Endometrial microvascular endothelial cells (primary cell): ENCODE measurements around the gene SEPTIN8. TPM values are rescaled to one million over a fixed set of nuclear protein-coding genes. Genes with fewer than 3 reads are reported as not detected.

Experiments used
- in situ Hi-C: cut with HindIII; loops from 2 replicates; pipeline ENCODE4 v1.10.0; 2017; ENCODE audit warnings: low sequenced_read_pairs, low pct_unique_long_range_greater_than_20kb; ENCODE audit errors: inconsistent ontology term
- total RNA-seq: library from RNA; depleted of rRNA; stranded (reverse); fragments of >200 nt; gene quantifications from one replicate; pipeline ENCODE4 v1.2.3, GENCODE V29; 2015; ENCODE audit errors: inconsistent ontology term

The SEPTIN8 gene
- total RNA-seq, 1 donor from 2014 or later: 61.0 TPM

GRCh38 chr5:132736853-132737833 is 39.9 kb downstream of the SEPTIN8 start, which contains the start of gene KIF3A:
Gene KIF3A (minus strand): TSS chr5:132737546. CDS start chr5:132737419, 127 bp downstream.
- in situ Hi-C loops: no loop called here

- in situ Hi-C loops: no loop called here
These were observed 42.4 kb downstream of the SEPTIN8 start for GRCh38 chr5:132734687-132735086.

GRCh38 chr5:132733499-132734148 is 43.4 kb downstream of the SEPTIN8 start:
- in situ Hi-C loops: no loop called here

- in situ Hi-C loops: no loop called here
These were observed 47.1 kb downstream of the SEPTIN8 start for GRCh38 chr5:132729896-132730295.

GRCh38 chr5:132725745-132726144 is 51.3 kb downstream of the SEPTIN8 start:
- in situ Hi-C loops: no loop called here

GRCh38 chr5:132718544-132719312 is 58.3 kb downstream of the SEPTIN8 start:
- in situ Hi-C loops: no loop called here

GRCh38 chr5:132714456-132715307 is 62.4 kb downstream of the SEPTIN8 start:
- in situ Hi-C loops: no loop called here

GRCh38 chr5:132708645-132709044 is 68.4 kb downstream of the SEPTIN8 start:
- in situ Hi-C loops: no loop called here

- in situ Hi-C loops: no loop called here
These were observed 72.2 kb downstream of the SEPTIN8 start for GRCh38 chr5:132704875-132705274.

Other genes starting within 250 kb of the SEPTIN8 start
- gene IL5, start 233.7 kb downstream of the SEPTIN8 start, total RNA-seq: not detected
- gene RAD50, start 220.3 kb downstream of the SEPTIN8 start, total RNA-seq: 10.5 TPM
- gene IL13, start 119.1 kb downstream of the SEPTIN8 start, total RNA-seq: not detected
- not detected for gene IL4, start 103.2 kb downstream of the SEPTIN8 start, total RNA-seq
- gene KIF3A, start 39.7 kb downstream of the SEPTIN8 start, total RNA-seq: 8.0 TPM
- gene CCNI2, start 29.8 kb downstream of the SEPTIN8 start, total RNA-seq: not detected
- gene SOWAHA, start 36.1 kb upstream of the SEPTIN8 start, total RNA-seq: not detected
- 28.4 TPM for gene SHROOM1, start 53.4 kb upstream of the SEPTIN8 start, total RNA-seq
- 1.3 TPM for gene GDF9, start 89.2 kb upstream of the SEPTIN8 start, total RNA-seq
- 184 TPM for gene UQCRQ, start 89.4 kb upstream of the SEPTIN8 start, total RNA-seq
- gene LEAP2, start 96.4 kb upstream of the SEPTIN8 start, total RNA-seq: not detected
- 35.0 TPM for gene AFF4, start 186.4 kb upstream of the SEPTIN8 start, total RNA-seq
- gene ZCCHC10, start 249.3 kb upstream of the SEPTIN8 start, total RNA-seq: 8.5 TPM